ENCODE measurements around the gene CCDC148. TPM values are rescaled to one million over a fixed set of nuclear protein-coding genes. Genes with fewer than 3 reads are reported as not detected.

Gene CCDC148
- total and polyA plus RNA-seq, 2 experiments from 2014 or later: 0.39 to 2.1 TPM

DNA sequence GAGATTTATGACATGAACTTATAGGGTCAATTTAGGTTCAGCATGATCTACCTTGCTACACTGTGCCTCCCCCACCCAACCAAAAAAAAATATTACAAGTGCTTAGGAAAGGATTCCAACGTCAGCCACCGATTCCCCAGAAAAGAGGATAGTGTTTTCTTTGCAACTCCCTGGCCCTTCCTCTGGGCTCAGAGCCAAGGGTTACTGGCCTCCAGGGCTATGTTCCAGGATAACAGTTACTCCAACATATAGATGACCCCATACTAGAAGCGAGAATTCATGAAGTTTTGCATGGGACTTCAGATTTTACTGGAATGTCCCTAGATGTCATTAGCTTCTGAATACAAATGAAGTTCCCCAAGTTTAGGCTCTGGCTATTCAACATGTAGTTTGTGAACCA, 182.8 kb downstream of the CCDC148 start:
- Histone ChIP-seq H3K4me1 (ENCODE audit: low read depth) (no peaks in the 10 kb centered on the region), H3K27me3 (no peaks in the 10 kb centered on the region), H3K36me3 (no peaks in the 10 kb centered on the region), H3K27ac (no peak overlapping the region), H3K9me3 (ENCODE audit: low read depth) (no peaks in the 10 kb centered on the region), H3K4me3 (no peak overlapping the region)
- TF ChIP-seq, protein P1, sequence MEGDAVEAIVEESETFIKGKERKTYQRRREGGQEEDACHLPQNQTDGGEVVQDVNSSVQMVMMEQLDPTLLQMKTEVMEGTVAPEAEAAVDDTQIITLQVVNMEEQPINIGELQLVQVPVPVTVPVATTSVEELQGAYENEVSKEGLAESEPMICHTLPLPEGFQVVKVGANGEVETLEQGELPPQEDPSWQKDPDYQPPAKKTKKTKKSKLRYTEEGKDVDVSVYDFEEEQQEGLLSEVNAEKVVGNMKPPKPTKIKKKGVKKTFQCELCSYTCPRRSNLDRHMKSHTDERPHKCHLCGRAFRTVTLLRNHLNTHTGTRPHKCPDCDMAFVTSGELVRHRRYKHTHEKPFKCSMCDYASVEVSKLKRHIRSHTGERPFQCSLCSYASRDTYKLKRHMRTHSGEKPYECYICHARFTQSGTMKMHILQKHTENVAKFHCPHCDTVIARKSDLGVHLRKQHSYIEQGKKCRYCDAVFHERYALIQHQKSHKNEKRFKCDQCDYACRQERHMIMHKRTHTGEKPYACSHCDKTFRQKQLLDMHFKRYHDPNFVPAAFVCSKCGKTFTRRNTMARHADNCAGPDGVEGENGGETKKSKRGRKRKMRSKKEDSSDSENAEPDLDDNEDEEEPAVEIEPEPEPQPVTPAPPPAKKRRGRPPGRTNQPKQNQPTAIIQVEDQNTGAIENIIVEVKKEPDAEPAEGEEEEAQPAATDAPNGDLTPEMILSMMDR (IDR thresholded peaks at IDR 0.05; ENCODE audit: low read depth, low read length): no peak
- no peak for DNase-seq (ENCODE audit: low read depth in 1 of 2, low spot score in 1 of 2)

DNA sequence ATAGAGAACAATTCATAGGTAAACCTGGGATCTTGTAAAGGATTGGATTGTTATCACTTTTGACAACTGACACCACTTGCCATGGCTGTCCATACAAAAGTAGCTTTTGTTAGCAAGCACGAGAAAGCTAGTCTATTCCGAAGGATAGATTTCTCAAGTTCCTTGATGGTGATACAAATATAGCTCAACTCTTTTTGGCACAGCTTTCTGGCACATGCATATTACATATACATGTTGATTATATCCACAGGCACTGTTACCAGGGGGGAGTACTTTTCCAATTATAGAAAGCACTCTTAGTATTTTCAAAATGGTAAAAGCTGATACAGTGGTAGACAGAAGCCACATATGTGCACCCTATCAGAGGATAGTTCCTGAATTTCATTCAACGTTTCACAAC, 186.0 kb downstream of the CCDC148 start:
- no peak overlapping the region for H3K27ac ChIP-seq
- no peak for DNase-seq (ENCODE audit: low read depth in 1 of 2, low spot score in 1 of 2)
- no peak overlapping the region for H3K4me3 ChIP-seq
- TF ChIP-seq, protein P1 (IDR thresholded peaks at IDR 0.05; ENCODE audit: low read depth, low read length): no peak
- no peaks in the 10 kb centered on the region for H3K27me3 ChIP-seq
- no peaks in the 10 kb centered on the region for H3K4me1 ChIP-seq (ENCODE audit: low read depth)
- H3K36me3 ChIP-seq: no peaks in the 10 kb centered on the region
- no peaks in the 10 kb centered on the region for H3K9me3 ChIP-seq (ENCODE audit: low read depth)

DNA sequence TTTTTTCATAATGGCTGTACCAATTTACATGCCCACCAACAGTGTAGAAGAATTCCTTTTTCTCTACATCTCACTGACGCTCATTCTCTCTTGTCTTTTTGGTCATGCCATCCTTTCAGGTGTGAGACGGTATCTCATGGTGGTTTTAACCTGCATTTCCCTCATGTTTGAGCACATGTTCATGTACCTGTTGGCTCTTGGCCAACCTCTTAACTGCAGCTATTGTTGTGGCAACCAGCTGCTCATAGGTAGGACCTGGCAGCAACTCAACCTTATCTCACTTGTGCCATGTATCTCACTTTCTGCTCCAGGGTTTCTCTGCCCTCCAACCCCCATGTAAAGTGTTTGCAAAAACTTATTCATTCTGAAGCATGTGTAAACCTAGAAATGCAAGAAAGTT, 187.4 kb downstream of the CCDC148 start:
- Histone ChIP-seq H3K27me3 (no peaks in the 10 kb centered on the region), H3K27ac (no peak overlapping the region), H3K4me1 (ENCODE audit: low read depth) (no peaks in the 10 kb centered on the region), H3K9me3 (ENCODE audit: low read depth) (no peaks in the 10 kb centered on the region), H3K36me3 (no peaks in the 10 kb centered on the region), H3K4me3 (no peak overlapping the region)
- TF ChIP-seq, protein P1 (IDR thresholded peaks at IDR 0.05; ENCODE audit: low read depth, low read length): no peak
- no peak for DNase-seq (ENCODE audit: low read depth in 1 of 2, low spot score in 1 of 2)

DNA sequence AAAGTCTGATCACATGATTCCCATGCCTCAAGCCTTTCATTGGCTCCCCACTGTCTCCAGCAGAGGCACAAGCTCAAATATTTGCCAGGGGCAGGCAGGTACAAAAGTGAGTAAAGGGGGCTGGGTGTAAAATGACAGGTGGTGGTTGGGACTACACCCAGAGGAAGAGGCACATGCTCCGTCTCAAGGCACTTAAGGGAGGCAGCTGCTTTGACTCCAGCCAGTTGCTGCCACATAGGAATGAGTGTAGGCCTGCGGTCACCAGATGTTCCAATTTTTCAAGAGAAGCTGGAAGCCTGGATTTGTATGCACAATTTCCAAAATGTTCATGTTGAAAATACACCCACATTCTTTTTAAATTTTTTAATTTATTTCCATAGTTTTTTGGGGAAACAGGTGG, 190.4 kb downstream of the CCDC148 start:
- no peaks in the 10 kb centered on the region for H3K4me1 ChIP-seq (ENCODE audit: low read depth)
- no peak for DNase-seq (ENCODE audit: low read depth in 1 of 2, low spot score in 1 of 2)
- no peaks in the 10 kb centered on the region for H3K9me3 ChIP-seq (ENCODE audit: low read depth)
- TF ChIP-seq, protein P1 (IDR thresholded peaks at IDR 0.05; ENCODE audit: low read depth, low read length): no peak
- H3K27me3 ChIP-seq: no peaks in the 10 kb centered on the region
- H3K36me3 ChIP-seq: no peaks in the 10 kb centered on the region
- no peak overlapping the region for H3K4me3 ChIP-seq
- no peak overlapping the region for H3K27ac ChIP-seq

DNA sequence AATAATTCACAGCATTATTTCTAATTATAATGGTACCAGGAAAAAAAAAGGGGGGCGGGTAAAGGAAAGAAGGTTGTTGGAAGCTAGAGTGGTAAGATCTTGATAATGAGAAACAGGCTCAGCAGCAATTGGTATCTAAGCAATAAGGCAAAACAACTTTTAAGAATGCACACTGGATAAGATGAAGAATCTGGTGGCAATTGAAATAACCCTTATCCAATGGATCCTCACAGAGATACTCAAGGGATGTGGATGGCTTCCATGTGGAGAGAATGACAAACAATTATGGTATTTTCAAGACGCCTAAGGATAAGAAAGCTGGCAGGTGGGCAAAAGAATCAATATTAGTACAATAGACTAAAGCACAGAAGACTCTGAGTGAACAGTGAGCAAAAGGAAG, 201.3 kb downstream of the CCDC148 start:
- H3K4me1 ChIP-seq (ENCODE audit: low read depth): no peaks in the 10 kb centered on the region
- H3K36me3 ChIP-seq: no peaks in the 10 kb centered on the region
- DNase-seq (ENCODE audit: low read depth in 1 of 2, low spot score in 1 of 2): no peak
- H3K4me3 ChIP-seq: no peak overlapping the region
- no peak overlapping the region for H3K27ac ChIP-seq
- TF ChIP-seq, protein P1 (IDR thresholded peaks at IDR 0.05; ENCODE audit: low read depth, low read length): no peak
- no peaks in the 10 kb centered on the region for H3K27me3 ChIP-seq
- H3K9me3 ChIP-seq (ENCODE audit: low read depth): no peaks in the 10 kb centered on the region

DNA sequence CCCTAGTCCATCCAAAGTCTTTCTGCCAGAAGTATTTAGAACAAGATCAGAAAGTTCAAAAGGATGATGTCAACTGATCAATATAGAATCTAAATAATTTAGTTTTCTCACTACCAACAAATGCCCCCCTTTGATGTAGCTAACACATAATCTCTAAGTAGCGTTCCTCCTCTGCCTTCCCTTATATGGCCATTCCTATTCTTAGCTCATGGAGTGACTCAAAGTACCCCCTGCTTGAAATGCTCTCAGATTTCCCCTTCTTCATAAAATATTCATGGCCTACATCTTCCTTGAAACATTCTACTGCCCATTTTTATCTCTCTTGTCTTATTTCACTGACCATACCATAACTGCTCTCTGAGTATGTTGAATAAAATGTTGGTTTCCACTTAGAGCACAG, 203.4 kb downstream of the CCDC148 start:
- no peaks in the 10 kb centered on the region for H3K4me1 ChIP-seq (ENCODE audit: low read depth)
- no peaks in the 10 kb centered on the region for H3K9me3 ChIP-seq (ENCODE audit: low read depth)
- TF ChIP-seq, protein P1 (IDR thresholded peaks at IDR 0.05; ENCODE audit: low read depth, low read length): no peak
- H3K4me3 ChIP-seq: no peak overlapping the region
- no peaks in the 10 kb centered on the region for H3K27me3 ChIP-seq
- no peak for DNase-seq (ENCODE audit: low read depth in 1 of 2, low spot score in 1 of 2)
- H3K36me3 ChIP-seq: no peaks in the 10 kb centered on the region
- no peak overlapping the region for H3K27ac ChIP-seq

All from cardiac muscle cell (in vitro differentiated cells and primary cell).